Measurements from ENCODE around the gene PRKAR2B. TPM values are rescaled to one million over a fixed set of nuclear protein-coding genes. Genes with fewer than 3 reads are reported as not detected.

The PRKAR2B gene
- polyA plus RNA-seq, 1 donor from 2014 or later, result 297 TPM

DNA sequence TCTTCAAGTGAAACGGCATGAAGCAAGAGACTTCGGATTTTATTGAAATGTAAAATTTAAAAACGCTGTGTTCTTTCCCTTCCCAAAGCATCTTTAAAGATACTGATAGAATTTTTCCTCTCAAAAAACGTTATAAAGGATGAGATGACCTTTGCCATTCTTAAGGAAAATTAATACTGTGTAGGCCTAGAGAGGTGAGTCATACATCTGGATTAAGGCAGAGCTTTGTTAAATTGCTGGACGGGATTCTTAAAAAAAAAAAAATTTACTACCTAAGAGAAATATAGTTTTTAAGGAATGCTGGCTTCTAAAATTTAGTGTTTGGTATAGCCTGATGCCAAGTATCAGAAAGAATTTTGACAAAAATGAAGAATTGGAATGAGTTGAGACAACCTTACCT, 118.0 kb downstream of the PRKAR2B start:
- TF ChIP-seq EP300 (conservative IDR thresholded peaks at IDR 0.05; ENCODE audit: poor library complexity, severe bottlenecking) (no peak), TAF1 (IDR thresholded peaks at IDR 0.05; ENCODE audit: low read depth) (no peak), EZH2 (IDR thresholded peaks at IDR 0.05; ENCODE audit: borderline replicate concordance, insufficient read depth, low read length, poor library complexity, severe bottlenecking) (no peak), SMC3 (conservative IDR thresholded peaks at IDR 0.05; ENCODE audit: poor library complexity) (no peak), MXI1 (conservative IDR thresholded peaks at IDR 0.05; ENCODE audit: poor library complexity, severe bottlenecking) (no peak)
- H3F3A ChIP-seq (ENCODE audit: insufficient read depth, low read length, poor library complexity, severe bottlenecking), result peaks cover 4% of the 10 kb centered on the region
- no peaks in the 10 kb centered on the region for H4K20me1 ChIP-seq (ENCODE audit: insufficient read depth)
- no peaks in the 10 kb centered on the region for H3K79me2 ChIP-seq (replicated peaks; ENCODE audit: insufficient read depth, low read length)
- H3K4me3 ChIP-seq (ENCODE audit: low read length), result no peak overlapping the region
- H3K27me3 ChIP-seq (ENCODE audit: insufficient read depth, low read depth, low read length), result no peaks in the 10 kb centered on the region
- H3K4me2 ChIP-seq (ENCODE audit: low read length), result no peak overlapping the region
- H2AFZ ChIP-seq (ENCODE audit: low read depth, low read length), result no peak overlapping the region
- H3K9me3 ChIP-seq (ENCODE audit: low read length), result no peaks in the 10 kb centered on the region
- no peak overlapping the region for H3K9ac ChIP-seq (ENCODE audit: low read length)
- H3K9me2 ChIP-seq (ENCODE audit: insufficient read depth, low read length), result no peaks in the 10 kb centered on the region
- peaks cover 5% of the 10 kb centered on the region for H3K36me3 ChIP-seq (ENCODE audit: insufficient read depth, low read length)
- H3K27ac ChIP-seq (ENCODE audit: low read length), result no peak overlapping the region

DNA sequence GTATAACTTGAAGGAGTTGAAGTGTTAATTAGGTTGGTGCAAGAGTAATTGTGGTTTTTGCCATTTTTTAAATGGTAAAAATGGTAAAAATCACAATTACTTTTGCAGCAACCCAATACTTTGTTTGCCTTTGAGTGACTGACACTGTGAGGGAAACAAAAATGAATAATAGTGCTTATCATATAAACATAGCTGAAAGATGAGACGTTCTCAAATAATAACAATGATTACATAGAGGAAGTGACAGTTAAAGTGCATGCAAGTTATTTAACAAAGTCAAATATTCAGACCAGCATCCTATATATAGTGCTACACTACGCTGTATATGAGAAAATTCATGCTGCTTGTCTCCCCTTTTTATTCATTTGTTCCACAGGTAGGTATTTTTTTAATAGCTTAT, 119.6 kb downstream of the PRKAR2B start:
- Histone ChIP-seq H3F3A (ENCODE audit: insufficient read depth, low read length, poor library complexity, severe bottlenecking) (peaks cover 5% of the 10 kb centered on the region), H3K27ac (ENCODE audit: low read length) (no peak overlapping the region), H3K4me2 (ENCODE audit: low read length) (no peak overlapping the region), H4K20me1 (ENCODE audit: insufficient read depth) (no peaks in the 10 kb centered on the region), H3K36me3 (ENCODE audit: insufficient read depth, low read length) (peaks cover 5% of the 10 kb centered on the region), H3K4me3 (ENCODE audit: low read length) (no peak overlapping the region), H3K9ac (ENCODE audit: low read length) (no peak overlapping the region), H3K79me2 (replicated peaks; ENCODE audit: insufficient read depth, low read length) (no peaks in the 10 kb centered on the region), H3K9me2 (ENCODE audit: insufficient read depth, low read length) (no peaks in the 10 kb centered on the region), H3K9me3 (ENCODE audit: low read length) (no peaks in the 10 kb centered on the region), H2AFZ (ENCODE audit: low read depth, low read length) (no peak overlapping the region), H3K27me3 (ENCODE audit: insufficient read depth, low read depth, low read length) (no peaks in the 10 kb centered on the region)
- TF ChIP-seq EZH2 (IDR thresholded peaks at IDR 0.05; ENCODE audit: borderline replicate concordance, insufficient read depth, low read length, poor library complexity, severe bottlenecking) (no peak), RAD21 (conservative IDR thresholded peaks at IDR 0.05) (no peak), EP300 (conservative IDR thresholded peaks at IDR 0.05; ENCODE audit: poor library complexity, severe bottlenecking) (no peak), CTCF (IDR thresholded peaks at IDR 0.05; ENCODE audit: poor library complexity, severe bottlenecking) (no peak), SMC3 (conservative IDR thresholded peaks at IDR 0.05; ENCODE audit: poor library complexity) (no peak), MXI1 (conservative IDR thresholded peaks at IDR 0.05; ENCODE audit: poor library complexity, severe bottlenecking) (no peak), POLR2AphosphoS5 (IDR thresholded peaks at IDR 0.05) (no peak)

DNA sequence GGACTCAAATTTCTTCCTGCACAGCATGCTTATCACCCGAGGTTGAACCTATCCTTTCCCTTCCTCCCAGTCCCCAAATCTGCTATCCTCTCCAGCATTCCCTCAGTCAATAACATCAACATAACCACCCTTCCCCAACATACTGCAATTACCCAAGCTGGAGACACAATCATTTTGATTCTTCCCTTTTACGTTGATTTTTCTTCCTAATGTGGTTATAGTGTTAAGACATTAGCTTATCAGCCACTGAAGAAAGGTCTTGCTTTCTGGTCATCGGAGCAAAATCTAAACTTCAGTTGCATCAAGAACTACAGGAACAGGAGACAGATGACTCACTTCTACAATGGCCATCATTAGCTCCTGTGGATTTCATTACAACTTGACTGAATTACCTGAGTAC, 120.8 kb downstream of the PRKAR2B start:
- Histone ChIP-seq H3K27ac (ENCODE audit: low read length) (no peak overlapping the region), H3K9me2 (ENCODE audit: insufficient read depth, low read length) (no peaks in the 10 kb centered on the region), H3K4me2 (ENCODE audit: low read length) (no peak overlapping the region), H3K27me3 (ENCODE audit: insufficient read depth, low read depth, low read length) (no peaks in the 10 kb centered on the region), H3F3A (ENCODE audit: insufficient read depth, low read length, poor library complexity, severe bottlenecking) (peaks cover 5% of the 10 kb centered on the region), H3K4me3 (ENCODE audit: low read length) (no peak overlapping the region), H3K9me3 (ENCODE audit: low read length) (no peaks in the 10 kb centered on the region), H3K36me3 (ENCODE audit: insufficient read depth, low read length) (no peaks in the 10 kb centered on the region), H3K9ac (ENCODE audit: low read length) (no peak overlapping the region), H3K79me2 (replicated peaks; ENCODE audit: insufficient read depth, low read length) (no peaks in the 10 kb centered on the region), H4K20me1 (ENCODE audit: insufficient read depth) (no peaks in the 10 kb centered on the region), H2AFZ (ENCODE audit: low read depth, low read length) (no peak overlapping the region)
- TF ChIP-seq TAF1 (IDR thresholded peaks at IDR 0.05; ENCODE audit: low read depth) (no peak), EP300 (conservative IDR thresholded peaks at IDR 0.05; ENCODE audit: poor library complexity, severe bottlenecking) (no peak), SMC3 (conservative IDR thresholded peaks at IDR 0.05; ENCODE audit: poor library complexity) (no peak), RAD21 (conservative IDR thresholded peaks at IDR 0.05) (no peak), POLR2AphosphoS5 (IDR thresholded peaks at IDR 0.05) (no peak), EZH2 (IDR thresholded peaks at IDR 0.05; ENCODE audit: borderline replicate concordance, insufficient read depth, low read length, poor library complexity, severe bottlenecking) (no peak), REST (IDR thresholded peaks at IDR 0.05; ENCODE audit: borderline replicate concordance) (no peak), MXI1 (conservative IDR thresholded peaks at IDR 0.05; ENCODE audit: poor library complexity, severe bottlenecking) (no peak)
